AG10803 (cell line): ENCODE measurements around the gene SGCD.

Experiments
- DNase-seq: peaks from one replicate; pipeline ENCODE4 v3.0.0; 2010; ENCODE audit warnings: low read depth
- H3K4me3 ChIP-seq: 2 replicates; pipeline ENCODE4 v1.5.1; 2011; ENCODE audit warnings: mild to moderate bottlenecking, low read length, control low read depth
- CTCF ChIP-seq: conservative IDR thresholded peaks from 2 replicates; pipeline ENCODE4 v1.5.1; 2011; ENCODE audit warnings: mild to moderate bottlenecking, low read length, control low read depth, inconsistent platforms

Gene SGCD

GRCh38 chr5:156409834-156410233 lies 82.9 kb downstream of the SGCD start:
- TF ChIP-seq CTCF: no peak
- peak; percentile 68 for DNase-seq
- no peak overlapping the region for H3K4me3 ChIP-seq

- no peak for TF ChIP-seq CTCF
- peak overlapping the region; percentile 36 for H3K4me3 ChIP-seq
- peak; percentile 85 for DNase-seq
These were observed 84.2 kb downstream of the SGCD start for GRCh38 chr5:156411185-156411613.

GRCh38 chr5:156411957-156412356 lies 85.0 kb downstream of the SGCD start:
- TF ChIP-seq CTCF: no peak
- DNase-seq: no peak
- H3K4me3 ChIP-seq: no peak overlapping the region

GRCh38 chr5:156414391-156414790 lies 87.4 kb downstream of the SGCD start:
- H3K4me3 ChIP-seq: no peak overlapping the region
- DNase-seq: peak; percentile 57
- no peak for TF ChIP-seq CTCF

- no peak for DNase-seq
- H3K4me3 ChIP-seq: no peak overlapping the region
- TF ChIP-seq CTCF: no peak
These were observed 92.7 kb downstream of the SGCD start for GRCh38 chr5:156419661-156420060.

GRCh38 chr5:156420665-156421064 lies 93.7 kb downstream of the SGCD start:
- TF ChIP-seq CTCF: no peak
- no peak overlapping the region for H3K4me3 ChIP-seq
- DNase-seq: peak; percentile 20

- no peak overlapping the region for H3K4me3 ChIP-seq
- TF ChIP-seq CTCF: no peak
These were observed 94.8 kb downstream of the SGCD start for GRCh38 chr5:156421798-156422197.

More at GRCh38 chr5:156421798-156422197, 94.8 kb downstream of the SGCD start:
- DNase-seq: no peak
